Measurements from ENCODE around the gene OSMR. TPM values are rescaled to one million over a fixed set of nuclear protein-coding genes. Genes with fewer than 3 reads are reported as not detected.

Gene OSMR
- polyA plus RNA-seq, 1 of the 3 experiments (the other 2 are of a cell fraction) = 56.0 TPM

GRCh38 chr5:38809388-38810359 is 36.1 kb upstream of the OSMR start (continued):
- TF ChIP-seq ZBTB33 (IDR thresholded peaks at IDR 0.05; ENCODE audit: borderline replicate concordance, low read depth) (no peak), FOSL2 (IDR thresholded peaks at IDR 0.05; ENCODE audit: borderline replicate concordance, low read depth) (no peak), FOXM1 (IDR thresholded peaks at IDR 0.05; ENCODE audit: low read depth) (no peak), CTCF (IDR thresholded peaks at IDR 0.05) (peak; percentile 87), RCOR1 (IDR thresholded peaks at IDR 0.05; ENCODE audit: low read length) (no peak), SMC3 (IDR thresholded peaks at IDR 0.05; ENCODE audit: low read depth, low read length) (peak; percentile 93), IRF3 (IDR thresholded peaks at IDR 0.05; ENCODE audit: low read depth, low read length) (no peak), MEF2A (IDR thresholded peaks at IDR 0.05; ENCODE audit: borderline replicate concordance, low read depth) (no peak), EZH2phosphoT487 (IDR thresholded peaks at IDR 0.05; ENCODE audit: borderline replicate concordance, low read depth) (no peak), RXRA (IDR thresholded peaks at IDR 0.05; ENCODE audit: borderline replicate concordance, low read depth) (no peak), TAF1 (IDR thresholded peaks at IDR 0.05; ENCODE audit: borderline replicate concordance, low read depth, low read length) (no peak), ELF1 (IDR thresholded peaks at IDR 0.05) (no peak), NFIC (IDR thresholded peaks at IDR 0.05; ENCODE audit: borderline replicate concordance) (no peak), GATA2 (CRISPR knock-in tag; IDR thresholded peaks at IDR 0.05) (no peak), USF1 (IDR thresholded peaks at IDR 0.05; ENCODE audit: borderline replicate concordance, low read depth) (no peak), RFX5 (IDR thresholded peaks at IDR 0.05; ENCODE audit: low read length) (no peak), CHD2 (IDR thresholded peaks at IDR 0.05; ENCODE audit: low read length, partially characterized antibody) (no peak), TCF12 (IDR thresholded peaks at IDR 0.05) (0 out of 2 replicates have a peak, but pooled peaks have one; percentile 22)

Measured in SK-N-SH (cell line).